GM12801 (cell line): ENCODE measurements around the gene CRCP.

Experiments
- TF ChIP-seq, protein P1 (sequence below): IDR thresholded peaks from one replicate; pipeline ENCODE4 v1.5.1; 2011; ENCODE audit warnings: control low read depth; ENCODE audit not compliant: insufficient read length; ENCODE audit errors: extremely low read depth

CRCP gene

GRCh38 chr7:66114743-66115649 lies at the start of gene CRCP:
TSS of gene CRCP (plus strand) at chr7:66114847. CDS start at chr7:66114963, 116 bp downstream.
- TF ChIP-seq, protein P1, sequence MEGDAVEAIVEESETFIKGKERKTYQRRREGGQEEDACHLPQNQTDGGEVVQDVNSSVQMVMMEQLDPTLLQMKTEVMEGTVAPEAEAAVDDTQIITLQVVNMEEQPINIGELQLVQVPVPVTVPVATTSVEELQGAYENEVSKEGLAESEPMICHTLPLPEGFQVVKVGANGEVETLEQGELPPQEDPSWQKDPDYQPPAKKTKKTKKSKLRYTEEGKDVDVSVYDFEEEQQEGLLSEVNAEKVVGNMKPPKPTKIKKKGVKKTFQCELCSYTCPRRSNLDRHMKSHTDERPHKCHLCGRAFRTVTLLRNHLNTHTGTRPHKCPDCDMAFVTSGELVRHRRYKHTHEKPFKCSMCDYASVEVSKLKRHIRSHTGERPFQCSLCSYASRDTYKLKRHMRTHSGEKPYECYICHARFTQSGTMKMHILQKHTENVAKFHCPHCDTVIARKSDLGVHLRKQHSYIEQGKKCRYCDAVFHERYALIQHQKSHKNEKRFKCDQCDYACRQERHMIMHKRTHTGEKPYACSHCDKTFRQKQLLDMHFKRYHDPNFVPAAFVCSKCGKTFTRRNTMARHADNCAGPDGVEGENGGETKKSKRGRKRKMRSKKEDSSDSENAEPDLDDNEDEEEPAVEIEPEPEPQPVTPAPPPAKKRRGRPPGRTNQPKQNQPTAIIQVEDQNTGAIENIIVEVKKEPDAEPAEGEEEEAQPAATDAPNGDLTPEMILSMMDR = no peak

GRCh38 chr7:66069732-66070131 lies 44.9 kb upstream of the CRCP start:
- TF ChIP-seq, protein P1 = no peak

GRCh38 chr7:66070222-66070621 lies 44.4 kb upstream of the CRCP start:
- TF ChIP-seq, protein P1 = no peak

DNA sequence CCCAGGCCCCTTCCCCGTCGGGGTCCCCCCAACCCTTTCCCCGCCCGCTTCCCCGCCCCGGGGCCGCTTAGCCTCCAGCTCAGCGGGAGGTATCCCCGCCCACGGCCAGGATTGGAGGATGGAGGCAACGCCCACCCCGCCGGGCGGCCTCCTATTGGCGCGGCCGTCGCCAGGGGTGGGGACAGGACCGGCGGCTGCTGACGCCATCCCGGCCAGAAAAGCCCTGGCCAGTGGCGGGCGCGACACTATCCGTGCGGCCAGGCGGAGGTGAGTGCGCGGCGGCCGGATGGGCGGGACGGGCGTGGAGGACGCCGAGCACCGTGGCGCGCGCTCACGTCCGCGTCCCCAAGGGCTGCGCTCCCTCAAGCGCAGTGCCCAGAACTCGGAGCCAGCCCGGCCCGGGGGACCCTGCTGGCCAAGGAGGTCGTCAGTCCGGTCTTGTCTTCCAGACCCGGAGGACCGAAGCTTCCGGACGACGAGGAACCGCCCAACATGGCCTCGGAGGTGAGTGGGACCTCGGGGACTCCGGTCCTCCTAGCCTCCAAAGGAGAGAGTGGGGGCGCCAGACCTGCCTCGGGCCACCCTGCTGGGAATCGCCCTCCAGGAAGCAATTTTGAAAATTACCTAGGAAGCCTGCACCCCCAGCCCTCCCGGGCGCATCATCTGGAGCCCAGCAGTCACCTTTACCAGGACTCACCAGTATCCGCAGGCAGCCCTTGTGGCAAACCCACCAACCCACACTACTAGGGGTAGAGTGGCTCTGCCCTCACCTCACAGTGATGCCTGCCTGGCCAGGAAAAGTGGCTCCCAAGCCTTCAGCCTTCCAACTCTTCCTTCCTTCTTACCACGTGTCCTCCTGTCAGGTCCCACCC lies 38.8 kb upstream of the CRCP start, which contains the start of gene ASL:
Gene ASL, plus strand, starts transcription at position 230 of the 872 bp plus-strand sequence. Its CDS starts 263 bp downstream, at position 493.
- TF ChIP-seq, protein P1 = no peak

GRCh38 chr7:66076462-66077329 lies 38.0 kb upstream of the CRCP start:
- TF ChIP-seq, protein P1 = no peak

DNA sequence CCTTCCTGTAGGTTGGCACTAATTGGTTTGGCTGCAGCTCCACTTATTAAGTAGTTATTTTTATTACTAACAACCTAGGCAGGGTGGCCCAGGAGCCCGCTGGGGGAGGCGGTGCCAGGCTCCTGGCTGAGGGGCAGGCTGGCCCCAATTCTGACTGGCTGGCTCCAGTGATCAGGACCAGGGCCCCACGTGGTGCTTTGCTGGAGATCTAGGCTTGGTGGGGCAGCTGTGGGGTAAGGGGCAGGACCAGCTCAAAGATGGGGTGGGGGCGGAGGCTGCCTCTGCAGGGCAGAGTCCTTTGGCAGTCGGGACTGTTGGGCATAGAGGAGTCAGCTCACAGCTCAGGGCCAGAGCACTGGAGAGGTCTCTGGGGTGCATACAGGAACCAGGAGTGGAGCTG lies 36.6 kb upstream of the CRCP start:
- TF ChIP-seq, protein P1 = no peak
